HT1080 (cell line): ENCODE data around the gene ZNRF3. TPM values are rescaled to one million over a fixed set of nuclear protein-coding genes. Genes with fewer than 3 reads are reported as not detected.
"Not testable (repeated sequence)": the region's sequence is repeated elsewhere in the genome, so short reads cannot be mapped to it uniquely, and the experiment has no call there.

Experiments used
- DNase-seq: peaks from one replicate; pipeline ENCODE4 v3.0.0-alpha.2; 2015; ENCODE audit warnings: low read depth
- total RNA-seq: library from RNA; depleted of rRNA; stranded (reverse); fragments of >200 nt; shearing (Covaris generic); gene quantifications from 2 replicates; pipeline ENCODE4 v1.2.3, GENCODE V29; 2014

Gene ZNRF3
- total RNA-seq, 1 experiment from 2014 or later: 9.1 TPM

DNA sequence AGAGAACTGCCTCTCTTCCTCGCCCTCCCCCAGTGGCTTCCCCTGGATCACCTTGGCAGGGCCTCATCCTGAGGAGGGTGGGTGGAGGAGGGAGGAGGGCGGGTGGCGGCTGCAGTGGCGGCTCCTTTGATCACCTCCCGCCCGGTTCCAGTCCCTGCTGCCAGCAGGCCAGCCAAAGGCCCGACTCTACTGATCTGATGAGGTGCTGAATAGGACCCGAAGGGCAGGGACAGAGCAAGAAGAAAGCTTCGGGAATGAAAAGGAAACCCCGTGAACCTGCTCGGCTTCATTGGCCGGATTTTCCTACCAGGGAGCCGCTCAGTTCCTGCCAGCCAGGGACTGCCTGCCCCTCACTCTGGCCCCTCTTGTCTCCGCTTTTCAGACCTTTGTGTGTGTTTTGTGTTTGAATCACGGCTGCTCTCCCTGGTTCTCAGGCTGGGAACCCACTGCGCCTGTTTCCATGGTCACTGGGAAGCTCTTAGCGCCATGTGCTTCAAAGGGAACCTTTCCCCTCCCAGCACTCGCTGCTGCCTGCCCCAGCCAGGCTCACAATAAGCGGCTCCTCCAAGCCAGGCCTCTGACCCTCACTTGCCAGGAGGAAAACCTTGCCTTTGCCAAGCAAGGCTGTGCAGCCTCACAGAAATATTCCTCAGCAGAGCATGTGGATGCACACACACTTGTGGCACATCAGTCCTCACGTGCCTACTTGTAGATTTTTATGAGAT, 121.4 kb downstream of the ZNRF3 start:
- DNase-seq: no peak

DNA sequence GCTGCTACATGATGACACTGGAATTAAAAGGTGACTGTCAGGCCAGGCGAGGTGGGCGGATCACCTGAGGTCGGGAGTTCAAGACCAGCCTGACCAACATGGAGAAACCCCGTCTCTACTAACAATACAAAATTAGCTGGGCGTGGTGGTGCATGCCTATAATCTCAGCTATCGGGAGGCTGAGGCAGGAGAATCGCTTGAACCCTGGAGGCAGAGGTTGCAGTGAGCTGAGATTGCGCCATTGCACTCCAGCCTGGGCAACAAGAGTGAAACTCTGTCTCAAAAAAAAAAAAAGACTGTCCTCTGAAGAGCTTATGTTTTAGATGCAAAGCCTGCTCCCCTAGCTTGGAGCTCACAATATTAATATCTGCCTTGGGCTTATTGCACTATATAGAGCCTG, 122.4 kb downstream of the ZNRF3 start:
- DNase-seq: not testable (repeated sequence)

DNA sequence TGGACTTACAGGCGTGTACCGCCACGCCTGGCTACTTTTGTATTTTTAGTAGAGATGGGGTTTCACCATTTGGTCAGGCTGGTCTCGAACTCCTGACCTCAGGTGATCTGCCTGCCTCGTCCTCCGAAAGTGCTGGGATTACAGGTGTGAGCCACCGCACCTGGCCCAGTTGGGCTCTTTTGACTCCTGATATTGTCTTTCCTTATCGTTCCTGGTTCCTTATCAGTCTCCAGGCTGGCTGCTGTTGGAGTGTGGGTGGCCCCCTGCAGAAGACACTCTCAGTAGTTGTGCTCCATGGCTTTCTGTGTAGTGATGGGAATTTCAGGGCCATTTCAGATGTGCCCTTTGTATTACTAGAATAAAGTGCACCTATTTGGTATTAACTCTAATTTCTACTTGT, 123.0 kb downstream of the ZNRF3 start:
- DNase-seq: no peak

DNA sequence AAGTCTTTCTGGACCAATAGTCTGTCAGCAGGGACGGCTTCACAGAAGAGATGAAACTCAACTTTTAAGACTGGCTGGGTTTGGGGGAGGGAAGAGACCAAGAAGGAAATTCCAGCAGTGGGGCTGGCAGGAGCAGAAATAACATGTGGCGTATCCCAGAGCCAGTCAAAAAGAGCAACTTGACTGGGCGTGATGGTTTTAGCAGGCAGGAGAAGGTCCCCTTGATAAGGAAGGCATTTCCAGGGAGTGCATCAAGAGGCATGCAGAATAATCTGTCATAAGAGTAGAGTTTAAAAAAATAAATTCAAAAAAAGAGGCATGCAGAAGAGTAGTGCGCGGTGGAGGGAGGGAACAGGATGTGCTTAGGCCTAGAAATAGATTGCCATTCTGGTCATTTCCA, 125.8 kb downstream of the ZNRF3 start:
- DNase-seq: no peak

DNA sequence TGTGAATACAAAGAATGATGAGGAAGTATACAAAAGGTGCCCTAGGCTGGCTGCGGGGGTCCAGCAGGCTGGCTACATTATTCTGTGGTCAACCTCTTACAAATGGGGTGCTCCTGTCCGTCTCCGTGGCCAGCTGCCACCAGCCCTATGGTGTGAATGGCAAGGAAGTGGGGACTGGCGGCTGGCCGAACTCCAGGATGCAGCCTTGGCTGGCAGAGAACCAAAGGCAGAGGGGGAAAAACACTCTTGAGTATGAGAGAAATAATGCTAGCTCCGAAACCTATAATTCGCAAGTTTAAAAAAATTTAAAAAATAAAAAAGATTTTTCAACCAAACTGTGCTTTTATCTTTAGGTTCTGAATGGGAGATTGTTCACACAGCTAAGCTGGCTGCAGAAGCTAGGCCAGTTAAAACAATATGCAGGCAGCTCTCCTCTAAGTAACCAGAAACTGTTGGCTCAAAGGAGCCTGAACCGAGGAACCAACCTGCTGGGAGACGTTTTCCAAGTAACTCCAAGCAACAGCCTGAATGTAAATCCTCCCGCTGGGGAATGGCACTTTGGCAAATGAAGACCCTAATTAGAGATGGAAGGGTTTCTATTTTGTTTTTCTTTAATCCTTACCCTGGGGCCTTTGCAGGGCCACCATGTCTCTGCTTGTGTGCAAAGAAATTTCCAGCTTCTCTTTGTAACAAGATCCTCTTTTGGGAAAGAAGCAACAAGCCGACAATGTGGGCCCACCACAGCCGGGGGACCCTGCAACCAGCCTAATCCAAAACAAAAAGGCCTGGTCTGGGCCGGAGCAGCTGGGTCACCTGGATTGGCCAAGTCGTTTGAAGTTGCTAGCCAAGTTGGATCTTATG, 128.1 kb downstream of the ZNRF3 start:
- no peak for DNase-seq

DNA sequence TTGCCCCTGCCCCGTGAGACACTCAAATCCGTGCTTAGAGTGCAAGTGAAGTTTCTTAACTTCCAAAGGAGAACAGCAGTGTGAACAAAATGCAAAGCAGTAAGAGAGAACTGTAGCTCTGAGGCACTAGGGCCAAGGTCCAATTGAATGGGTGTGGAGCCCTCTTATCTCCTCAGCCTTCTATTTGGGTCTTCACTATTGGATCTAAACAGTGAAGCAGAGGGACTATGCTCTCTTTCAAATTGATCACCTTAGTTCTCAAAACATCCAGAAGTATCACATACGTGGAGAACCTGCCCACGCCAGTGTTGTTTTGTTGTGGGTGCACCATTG, 128.7 kb downstream of the ZNRF3 start:
- no peak for DNase-seq

DNA sequence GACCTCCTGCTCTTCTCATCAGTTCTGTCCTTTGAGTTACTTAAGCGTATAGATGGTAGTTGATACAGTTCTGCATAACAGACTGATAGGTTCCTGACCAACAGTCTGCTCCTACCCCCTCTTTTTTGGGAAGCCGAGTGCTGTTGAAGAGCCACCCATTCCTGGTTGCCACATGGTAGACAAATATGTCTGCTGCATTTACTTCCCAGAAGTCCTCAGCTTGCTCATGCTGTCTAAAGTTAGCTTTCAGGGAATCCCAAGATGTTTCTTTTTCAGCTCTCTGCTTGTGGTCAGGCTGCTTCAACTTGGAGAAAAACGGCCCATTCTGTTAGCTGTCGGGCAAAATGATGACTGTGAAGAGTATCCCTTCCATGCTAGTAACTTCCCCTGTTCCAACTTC, 129.6 kb downstream of the ZNRF3 start:
- DNase-seq: no peak

DNA sequence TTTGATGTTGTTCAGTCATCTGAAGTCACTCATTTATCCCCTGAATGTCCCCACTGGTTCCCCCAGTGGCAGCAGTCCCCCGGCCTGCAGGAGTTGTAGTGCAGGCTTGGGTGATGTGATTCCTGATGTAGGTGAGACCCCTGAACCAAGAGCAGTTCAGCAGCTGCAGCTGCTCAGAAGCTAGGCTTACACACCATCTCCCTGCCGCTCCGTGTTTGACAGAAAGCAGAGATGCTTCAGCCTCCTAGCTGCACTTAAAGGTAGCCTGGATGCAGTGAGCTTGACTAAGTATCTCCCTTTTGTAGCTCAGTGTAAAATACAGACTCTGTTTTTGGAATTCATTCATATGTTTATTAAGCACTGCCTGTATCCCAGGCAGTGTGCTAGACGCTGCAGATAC, 130.9 kb downstream of the ZNRF3 start:
- no peak for DNase-seq

DNA sequence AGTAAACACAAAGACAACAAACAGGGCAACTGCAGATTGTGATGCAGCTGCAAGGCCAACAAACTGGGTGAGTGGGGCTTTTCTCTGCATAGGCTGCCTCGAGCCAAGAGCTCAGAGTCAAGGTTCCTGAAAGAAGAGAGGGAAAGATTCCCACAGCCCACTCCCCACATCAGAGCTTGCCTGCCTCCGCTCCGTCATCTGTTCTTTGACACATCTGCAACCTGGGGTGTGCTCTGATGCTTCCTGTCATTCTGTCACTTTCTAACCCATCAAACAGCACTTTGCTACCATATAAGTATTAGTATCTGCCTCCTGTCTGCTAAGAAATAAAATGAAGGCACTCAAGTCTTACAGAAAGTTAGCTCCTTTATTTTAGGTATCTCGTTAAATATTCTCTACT, 131.4 kb downstream of the ZNRF3 start:
- DNase-seq: no peak

DNA sequence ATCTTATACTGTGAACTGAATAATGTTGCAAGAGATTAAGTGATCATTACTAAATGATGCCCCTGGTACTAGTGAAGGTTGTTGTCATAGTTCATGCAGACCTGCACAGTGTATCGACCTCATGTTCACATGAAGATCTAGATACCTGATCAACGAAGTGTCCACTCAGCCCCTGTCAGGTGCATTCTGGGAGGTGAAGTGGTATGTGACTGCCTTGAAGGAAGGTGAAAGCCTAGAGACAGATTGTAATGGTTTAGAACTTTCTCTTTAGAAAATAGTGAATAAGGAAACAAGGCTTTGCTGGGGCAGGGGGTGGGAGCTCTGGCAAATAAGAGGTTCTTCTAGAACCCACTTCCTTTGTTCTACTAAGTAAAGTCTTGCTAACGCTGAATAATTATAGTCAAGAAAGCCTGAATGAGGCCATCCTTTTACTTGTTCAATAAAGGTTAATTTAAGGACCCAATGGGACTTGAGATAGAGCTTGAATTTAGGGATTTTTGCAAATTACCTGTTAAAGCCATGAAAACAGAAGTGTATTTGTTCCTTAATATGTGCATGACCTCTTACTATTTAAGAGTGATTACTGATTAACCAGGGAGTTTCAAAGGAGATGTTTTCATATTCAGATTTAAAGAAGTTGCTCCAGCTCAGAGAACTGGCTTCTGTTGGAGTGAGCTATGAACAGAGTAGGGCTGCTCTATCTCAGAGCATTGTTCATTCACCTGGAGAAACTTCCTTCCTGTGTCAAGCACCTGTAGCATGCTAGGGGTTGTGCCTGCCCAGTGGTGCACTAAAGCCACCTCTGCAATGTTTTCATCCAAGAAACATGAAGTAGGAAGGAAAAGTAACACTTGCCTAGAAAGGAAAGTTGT, 132.9 kb downstream of the ZNRF3 start:
- no peak for DNase-seq

DNA sequence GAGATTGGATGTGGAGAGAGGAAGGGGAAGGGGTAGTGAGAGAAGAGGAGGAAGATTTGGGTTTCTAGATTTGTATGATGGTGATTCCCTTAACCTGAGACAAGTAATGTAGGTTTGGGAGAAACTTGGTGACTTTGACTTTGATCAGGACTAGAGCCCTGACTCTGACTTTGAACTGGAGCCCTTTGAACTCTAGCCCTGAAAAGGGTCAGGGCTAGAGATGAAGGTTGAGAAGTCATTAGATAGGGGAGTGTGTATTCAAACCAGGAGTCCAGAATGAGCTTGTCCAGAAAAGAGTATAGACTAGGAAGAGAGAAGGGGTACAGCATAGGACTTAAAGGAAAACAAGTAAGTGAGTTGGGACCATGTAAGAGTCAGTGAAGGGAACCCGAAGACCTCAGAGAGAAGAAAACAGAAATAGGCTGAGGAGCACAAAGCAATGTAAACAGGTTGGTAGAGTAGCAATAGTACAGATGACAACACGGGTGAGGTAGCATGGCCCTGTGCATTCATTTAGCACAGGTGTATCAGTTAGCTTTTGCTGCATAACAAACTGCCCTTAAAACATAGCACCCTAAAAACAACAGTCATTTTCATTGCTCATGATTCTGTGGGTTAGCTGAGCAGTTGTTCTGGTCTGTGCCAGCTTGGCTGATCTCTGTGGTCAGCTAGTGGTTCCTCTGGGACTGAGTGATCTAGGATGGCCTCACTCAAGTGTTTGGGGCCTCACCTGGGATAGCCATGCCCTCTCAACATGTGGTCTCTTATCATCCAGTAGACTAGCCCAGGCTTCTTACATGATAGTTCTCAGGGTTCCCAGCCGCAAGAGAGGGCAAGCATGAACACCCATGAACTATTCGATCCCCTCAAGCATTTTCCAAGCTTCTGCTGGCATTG, 135.2 kb downstream of the ZNRF3 start:
- DNase-seq: no peak

DNA sequence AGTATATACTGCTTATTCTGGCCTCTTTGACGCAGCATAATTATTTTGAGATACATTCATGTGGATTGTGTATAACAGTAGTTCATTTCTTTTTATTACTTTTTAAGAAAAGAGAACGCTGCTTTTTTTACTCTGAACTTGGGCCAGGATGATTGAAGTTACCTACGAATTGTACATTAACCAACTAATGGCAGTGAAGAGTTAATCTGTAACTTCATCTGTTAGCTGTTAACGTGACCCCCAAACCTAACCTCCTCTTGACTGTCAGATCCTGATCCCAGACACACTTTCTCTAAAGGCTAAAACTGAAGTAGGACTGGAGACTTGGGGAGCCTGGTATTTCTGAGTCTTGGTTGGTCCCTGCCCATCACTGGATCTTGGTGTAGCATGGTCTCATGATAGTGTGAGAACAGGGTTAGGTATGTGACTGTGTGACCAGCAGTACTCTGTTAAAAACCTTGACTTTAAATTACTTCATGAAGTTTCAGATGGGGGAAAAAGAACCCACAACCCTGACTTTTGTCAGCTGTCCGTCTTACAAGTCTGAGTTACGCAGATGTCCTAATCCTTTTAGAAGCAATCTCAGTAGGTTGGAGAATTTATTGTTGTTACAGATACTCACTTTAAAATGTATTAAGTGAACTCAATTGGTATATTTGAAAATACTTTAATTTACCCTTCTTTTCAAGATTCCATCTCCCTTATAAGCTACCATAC, 138.9 kb downstream of the ZNRF3 start:
- no peak for DNase-seq

DNA sequence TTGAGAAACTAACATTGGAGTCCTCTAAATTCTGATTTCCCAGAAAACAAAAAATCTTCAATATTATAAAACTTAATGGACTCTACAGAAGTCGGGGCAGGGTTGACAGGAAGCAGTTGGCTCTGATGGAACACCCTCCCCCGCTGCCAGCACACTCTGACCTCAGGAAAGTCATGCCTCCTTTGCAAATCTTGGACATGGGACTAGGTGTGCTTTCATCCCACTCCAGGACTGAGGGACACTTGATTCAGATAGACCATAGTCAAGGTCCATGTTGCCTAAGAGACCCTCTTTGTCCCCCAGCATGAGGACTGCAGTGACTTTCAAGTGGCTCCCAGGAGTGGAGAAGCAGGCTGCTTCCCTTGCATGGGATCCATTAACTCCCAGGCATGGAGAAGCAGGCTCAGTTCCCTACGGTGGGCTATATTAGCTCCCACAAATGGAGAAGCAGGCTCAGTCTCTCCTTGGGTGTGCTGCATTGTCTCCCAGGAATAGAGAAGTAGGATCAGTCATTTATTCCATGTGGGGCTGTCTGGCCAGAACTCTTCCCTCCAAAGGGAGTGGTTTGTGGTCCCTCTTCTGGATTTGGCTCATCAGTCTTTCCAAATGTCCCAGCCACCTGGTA, 139.9 kb downstream of the ZNRF3 start:
- no peak for DNase-seq

DNA sequence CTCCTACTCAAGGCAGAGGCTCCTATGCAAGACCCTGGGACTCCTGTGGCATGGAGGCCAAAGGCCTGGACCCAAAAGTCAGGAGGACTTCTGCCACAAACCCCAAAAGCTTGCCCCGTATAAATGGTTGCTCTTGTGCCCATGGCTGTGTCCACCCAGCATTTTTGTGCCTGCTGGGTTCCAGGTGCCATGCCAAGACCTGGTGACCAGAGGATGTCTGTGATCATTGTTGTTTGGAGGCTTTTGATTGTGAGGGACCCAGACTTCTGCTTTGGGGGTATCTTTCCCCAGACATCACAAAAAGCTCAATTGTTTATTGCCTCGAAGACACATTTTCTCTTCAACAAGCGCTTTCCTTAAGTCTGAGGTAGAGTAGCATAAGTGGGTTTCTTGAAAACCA, 143.2 kb downstream of the ZNRF3 start:
- no peak for DNase-seq

DNA sequence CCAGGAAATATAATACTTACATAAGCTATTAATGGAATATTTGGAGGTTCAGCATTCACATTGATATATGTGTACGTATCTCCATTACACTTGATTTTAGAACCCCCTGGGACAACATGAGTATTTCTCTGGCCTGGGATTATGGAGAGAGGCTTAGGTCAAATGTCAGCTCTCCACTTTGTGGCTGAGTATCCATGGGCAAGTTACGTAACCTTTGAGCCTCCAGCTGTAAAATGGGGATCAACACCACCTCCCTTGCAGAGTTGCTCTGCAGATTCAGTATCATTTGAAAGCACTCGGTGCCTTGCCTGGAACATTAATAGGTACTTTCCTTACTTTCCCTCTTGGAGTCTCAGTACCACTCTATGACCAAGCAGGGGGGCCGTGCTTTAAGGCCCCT, 145.1 kb downstream of the ZNRF3 start:
- DNase-seq: no peak

DNA sequence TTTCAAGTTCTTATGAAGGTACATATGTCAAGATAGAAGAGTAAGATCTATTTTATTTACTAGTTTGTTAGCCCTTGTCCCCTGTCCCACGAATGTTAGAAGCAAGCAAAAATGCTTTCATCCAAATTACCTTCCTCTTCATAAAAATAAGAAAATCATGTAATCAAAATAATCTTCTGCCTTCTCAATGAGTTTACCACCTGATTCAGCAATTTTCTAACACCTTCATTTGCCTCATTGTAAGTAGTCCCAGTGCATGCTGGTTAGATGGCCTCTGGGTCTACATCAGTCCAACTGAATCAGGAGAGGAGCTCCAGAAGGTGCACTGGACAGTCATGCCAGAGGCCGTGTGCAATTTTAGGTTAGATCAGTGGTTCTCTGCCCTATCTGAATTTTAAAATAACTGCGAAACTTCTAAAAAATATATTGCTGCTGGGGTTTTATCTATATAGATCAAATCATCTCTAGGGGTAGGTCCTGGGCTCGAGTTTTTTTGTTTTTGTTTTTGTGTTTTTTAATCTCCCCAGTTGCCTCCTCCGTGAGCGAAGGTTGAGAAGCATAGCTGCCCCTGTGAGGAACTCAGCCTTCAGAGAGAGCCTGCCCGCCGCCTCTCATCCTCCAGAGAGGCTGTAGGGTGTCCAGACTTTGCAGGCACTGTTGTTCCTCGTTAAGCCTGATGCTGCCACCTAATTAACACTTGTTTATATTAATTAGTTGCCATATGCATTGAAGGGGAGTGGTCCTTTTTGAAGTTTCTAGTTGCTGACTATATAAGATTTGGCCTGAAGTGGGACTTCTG, 146.0 kb downstream of the ZNRF3 start:
- DNase-seq: no peak

DNA sequence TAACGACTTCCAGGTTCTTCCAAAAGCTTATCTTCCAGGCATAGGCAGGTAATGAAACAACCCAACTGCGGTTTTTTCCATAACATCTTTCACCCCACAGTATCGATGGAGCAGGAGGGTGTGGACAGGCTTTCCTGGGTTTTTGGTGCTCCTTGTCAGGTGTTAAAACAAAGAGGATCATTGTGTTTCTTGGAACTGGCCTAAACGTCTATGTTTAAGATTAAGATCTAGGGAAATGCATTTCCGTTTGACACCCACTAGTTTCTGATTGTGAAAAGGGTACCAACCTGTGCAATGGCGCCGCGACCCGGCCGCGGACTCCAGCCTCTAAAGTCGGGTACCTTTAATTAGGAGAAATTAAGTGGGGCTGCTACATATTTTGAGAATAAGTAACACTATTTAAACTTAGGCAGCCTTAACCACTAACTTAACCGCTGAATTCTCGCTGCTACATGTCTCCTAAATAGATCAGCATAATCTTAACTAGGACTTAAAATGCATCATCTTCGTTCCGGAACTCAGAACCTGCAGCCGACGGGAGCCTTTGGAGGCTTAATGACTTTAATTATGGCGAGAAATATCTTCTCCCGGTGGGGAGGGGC, 146.7 kb downstream of the ZNRF3 start:
- DNase-seq: peak; percentile 40

DNA sequence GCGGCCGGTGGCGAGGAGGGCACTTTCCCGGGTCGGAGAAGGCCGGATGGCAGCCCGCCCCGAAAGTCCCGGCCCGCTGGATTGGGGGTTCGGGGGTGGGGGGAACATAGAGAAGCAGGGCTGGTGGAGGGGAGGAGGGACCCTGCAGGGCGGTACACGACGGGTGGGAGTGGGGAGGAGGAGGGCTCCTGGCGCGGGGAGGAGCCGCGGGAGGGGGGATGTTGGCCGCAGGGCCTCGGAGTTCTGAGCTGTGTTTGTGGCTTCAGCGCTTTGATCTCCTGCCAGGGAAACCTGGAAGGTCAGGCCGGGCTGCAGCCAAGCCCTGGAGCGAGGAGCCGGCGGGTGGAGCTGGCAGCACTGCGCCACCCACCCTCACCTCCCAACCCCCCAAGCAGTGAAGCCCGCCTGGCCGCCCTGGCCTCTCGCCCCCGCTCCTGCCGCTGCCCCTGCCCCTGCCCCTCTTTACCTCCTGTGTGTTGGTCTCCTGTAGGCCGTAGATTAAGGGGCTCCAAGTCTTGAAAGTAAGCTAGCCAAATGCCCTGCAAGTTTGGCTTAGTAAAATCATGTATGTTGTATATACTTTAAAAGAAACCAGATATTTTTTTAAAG, 147.3 kb downstream of the ZNRF3 start:
- peak; percentile 89 for DNase-seq
